HCT116 (cell line): Measurements from ENCODE around the gene HPD. TPM values are rescaled to one million over a fixed set of nuclear protein-coding genes. Genes with fewer than 3 reads are reported as not detected.

Experiments used
- ATAC-seq: fragments of 200-7000 bp; cut with Tn5 transposase; 2 replicates; pipeline ENCODE4 v1.9.1; 2020; ENCODE audit warnings: mild to moderate bottlenecking, moderate library complexity
- BruUV-seq: library from RNA; stranded (reverse); fragments of 400-500 nt; replicated peaks from 2 replicates; lab custom pipeline; 2021; lab: Mats Ljungman, UMichigan
- CTCF ChIA-PET: fragments of 300-600 bp; sonication (Branson Sonifier 250); formaldehyde crosslinking; loops from one replicate; lab custom pipeline; 2021; ENCODE audit warnings: antibody characterized with exemption; lab: Charles Lee
- POLR2A ChIA-PET: fragments of 300-600, 350-600 bp; sonication (Branson Sonifier 250); formaldehyde crosslinking; loops from one replicate; lab custom pipeline; 2021; ENCODE audit warnings: antibody characterized with exemption; lab: Charles Lee
- RAD21 ChIA-PET, 2 experiments: fragments of 300-600 bp; sonication (Branson Sonifier 250); formaldehyde crosslinking; loops; one replicate each; lab custom pipeline; 2023; ENCODE audit warnings: low total read pairs in 2 of 2; ENCODE audit not compliant: uncharacterized antibody in 2 of 2, unreplicated experiment in 2 of 2, low non-redundant PET in 1 of 2; lab: Charles Lee
- DNase-seq: peaks from one replicate; pipeline ENCODE4 v3.0.0-alpha.2; 2010; ENCODE audit warnings: low read depth, low spot score
- H2AFZ ChIP-seq: fragments of 200-600 bp; shearing (Covaris generic), sonication (generic); 2 replicates; pipeline ENCODE4 v1.6.1; 2017; ENCODE audit warnings: low read depth, mixed run types, mixed read lengths, antibody characterized with exemption, low read length; ENCODE audit not compliant: poor library complexity, severe bottlenecking
- H3K27ac ChIP-seq: 2 replicates; pipeline ENCODE4 v1.5.1; 2012; ENCODE audit warnings: low read depth, low read length
- H3K27me3 ChIP-seq: fragments of 200-600 bp; sonication (generic); 2 replicates; pipeline ENCODE4 v1.6.1; 2016; ENCODE audit warnings: mixed run types, low read length, mixed read lengths; ENCODE audit not compliant: insufficient read depth
- H3K36me3 ChIP-seq, 2 experiments: fragments of 200-500 bp in 1 of 2; fragments of 200-600 bp in 1 of 2; sonication (Bioruptor generic) in 1 of 2; sonication (generic) in 1 of 2; 2 replicates each; pipeline versions ENCODE4 v1.5.1 to v1.6.1; 2014 to 2016; ENCODE audit warnings: low read length in 2 of 2, inconsistent platforms in 1 of 2, mixed read lengths in 1 of 2, mixed run types in 1 of 2; ENCODE audit not compliant: insufficient read depth in 2 of 2, control insufficient read depth in 1 of 2
- H3K4me1 ChIP-seq, 2 experiments: fragments of 200-600 bp in 1 of 2; sonication (generic) in 1 of 2; 2 replicates each; pipeline versions ENCODE4 v1.5.1 to v1.6.1; 2012 to 2017; ENCODE audit warnings: low read length in 2 of 2, inconsistent platforms in 1 of 2, mild to moderate bottlenecking in 1 of 2, mixed read lengths in 1 of 2, mixed run types in 1 of 2, moderate library complexity in 1 of 2; ENCODE audit not compliant: insufficient read depth in 2 of 2, control insufficient read depth in 1 of 2
- H3K4me2 ChIP-seq: fragments of 200-600 bp; sonication (generic); 2 replicates; pipeline ENCODE4 v1.6.1; 2017; ENCODE audit warnings: mixed run types, low read length, mixed read lengths
- H3K4me3 ChIP-seq, 2 experiments: fragments of 200-600 bp in 1 of 2; sonication (generic) in 1 of 2; replicated peaks in 1 of 2; 2 replicates each; pipeline ENCODE4 v1.5.1; 2011 to 2016; ENCODE audit warnings: low read length in 2 of 2, control low read depth in 1 of 2, low read depth in 1 of 2, mild to moderate bottlenecking in 1 of 2, mixed read lengths in 1 of 2, mixed run types in 1 of 2
- H3K79me2 ChIP-seq: fragments of 200-600 bp; sonication (generic); 2 replicates; pipeline ENCODE4 v1.6.1; 2017; ENCODE audit warnings: mild to moderate bottlenecking, mixed run types, low read length, moderate library complexity, mixed read lengths; ENCODE audit not compliant: insufficient read depth
- H3K9ac ChIP-seq: fragments of 200-600 bp; sonication (generic); 2 replicates; pipeline ENCODE4 v1.6.1; 2016; ENCODE audit warnings: low read length, mixed read lengths
- H3K9me2 ChIP-seq: fragments of 200-600 bp; sonication (generic), shearing (Covaris generic); 2 replicates; pipeline ENCODE4 v1.6.1; 2017; ENCODE audit warnings: mixed run types, mild to moderate bottlenecking, moderate library complexity; ENCODE audit not compliant: insufficient read depth
- H3K9me3 ChIP-seq, 2 experiments: fragments of 200-500 bp in 1 of 2; fragments of 200-600 bp in 1 of 2; sonication (Bioruptor generic) in 1 of 2; sonication (generic) in 1 of 2; 2 replicates each; pipeline ENCODE4 v1.6.1; 2014 to 2017; ENCODE audit warnings: low read length in 2 of 2, mixed read lengths in 2 of 2, inconsistent platforms in 1 of 2, low read depth in 1 of 2, mild to moderate bottlenecking in 1 of 2, mixed run types in 1 of 2, moderate library complexity in 1 of 2; ENCODE audit not compliant: control insufficient read depth in 1 of 2, insufficient read depth in 1 of 2
- H4K20me1 ChIP-seq: fragments of 200-600 bp; sonication (generic), shearing (Covaris generic); 2 replicates; pipeline ENCODE4 v1.6.1; 2017; ENCODE audit warnings: mixed run types, mild to moderate bottlenecking, moderate library complexity; ENCODE audit not compliant: insufficient read depth
- EGR1 ChIP-seq: IDR thresholded peaks from 2 replicates; pipeline ENCODE4 v1.6.1; 2012; ENCODE audit warnings: low read depth
- EZH2phosphoT487 ChIP-seq: fragments of 200-600 bp; IDR thresholded peaks from 2 replicates; pipeline ENCODE4 v1.6.1; 2018; ENCODE audit warnings: antibody characterized with exemption, borderline replicate concordance
- TCF7L2 ChIP-seq: IDR thresholded peaks from 2 replicates; pipeline ENCODE4 v1.7.0; 2011; ENCODE audit warnings: borderline replicate concordance, inconsistent platforms; ENCODE audit not compliant: insufficient read depth, insufficient read length; ENCODE audit errors: extremely low read depth
- intact Hi-C: fragments of 100-400 bp; cut with micrococcal nuclease; formaldehyde crosslinking; loops from 2 replicates; pipeline ENCODE4 v1.10.0; 2022
- total RNA-seq: library from RNA; stranded (reverse); gene quantifications from one replicate; pipeline ENCODE4 v1.2.1, GENCODE V29; 2021; ENCODE audit not compliant: unreplicated experiment

HPD gene
- total RNA-seq, 1 experiment from 2014 or later: 1.1 TPM

- H3K27ac ChIP-seq: peak overlapping the region; percentile 27
- DNase-seq (no peak), ATAC-seq (no peak)
- ChIA-PET POLR2A (interaction anchor here (2.6 kb wide), 1 partner anchor 12 kb away, joined by 9 read pairs; no protein-coding TSS in a partner anchor), CTCF (interaction anchor here (3.9 kb wide), 1 partner anchor 12 kb away, joined by 33 read pairs; the partner anchor contains the start of gene RHOF), RAD21 (no interaction called here)
- peaks cover 72% of the 10 kb centered on the region for H3K79me2 ChIP-seq
- intact Hi-C loops: no loop called here
- H3K4me2 ChIP-seq: peak overlapping the region; percentile 98; the same call in 1 of the 2 replicates
- no peaks in the 10 kb centered on the region for H3K9me3 ChIP-seq
- H3K9me2 ChIP-seq: no peaks in the 10 kb centered on the region
- H4K20me1 ChIP-seq: no peaks in the 10 kb centered on the region
- H3K27me3 ChIP-seq: no peaks in the 10 kb centered on the region
- peaks cover 21 to 41% of the 10 kb centered on the region in 2 experiments for H3K4me1 ChIP-seq
- H3K9ac ChIP-seq: peak overlapping the region; percentile 30; the same call in 1 of the 2 replicates
- no peak overlapping the region for H2AFZ ChIP-seq
- H3K36me3 ChIP-seq: peaks cover 7 to 27% of the 10 kb centered on the region in 2 experiments; a peak in 3 of 4 replicates
- H3K4me3 ChIP-seq: no peak overlapping the region
- no TSS peak for BruUV-seq
- TF ChIP-seq TCF7L2 (no peak), EGR1 (no peak)
Observed at GRCh38 chr12:121806546-121807423, 51.9 kb downstream of the HPD start.

- H3K9me2 ChIP-seq: no peaks in the 10 kb centered on the region
- H4K20me1 ChIP-seq: no peaks in the 10 kb centered on the region
- H3K79me2 ChIP-seq: peaks cover 72% of the 10 kb centered on the region
- TSS peak; percentile 6 for BruUV-seq
- peaks cover 7 to 27% of the 10 kb centered on the region in 2 experiments; a peak in 3 of 4 replicates for H3K36me3 ChIP-seq
- DNase-seq (no peak), ATAC-seq (no peak)
- CTCF ChIA-PET: interaction anchor here (3.9 kb wide), 1 partner anchor 11 kb away, joined by 33 read pairs; the partner anchor contains the start of gene RHOF
- no peak for TF ChIP-seq EZH2phosphoT487
- TF ChIP-seq, all 23 proteins: peak for 0
- Histone ChIP-seq H2AFZ (no peak overlapping the region), H3K4me1 (peaks cover 21 to 41% of the 10 kb centered on the region in 2 experiments), H3K27ac (peak overlapping the region; percentile 27), H3K9ac (peak overlapping the region; percentile 30; the same call in 1 of the 2 replicates), H3K27me3 (no peaks in the 10 kb centered on the region), H3K4me3 (no peak overlapping the region), H3K9me3 (no peaks in the 10 kb centered on the region), H3K4me2 (peak overlapping the region; percentile 98)
- intact Hi-C loops: no loop called here
- ChIA-PET POLR2A (interaction anchor here (2.2 kb wide), 1 partner anchor 12 kb away, joined by 8 read pairs; the partner anchor contains the start of gene RHOF), RAD21 (no interaction called here)
Observed at GRCh38 chr12:121806009-121806545, 52.6 kb downstream of the HPD start.
